Measurements from ENCODE around the gene POT1.

DNA sequence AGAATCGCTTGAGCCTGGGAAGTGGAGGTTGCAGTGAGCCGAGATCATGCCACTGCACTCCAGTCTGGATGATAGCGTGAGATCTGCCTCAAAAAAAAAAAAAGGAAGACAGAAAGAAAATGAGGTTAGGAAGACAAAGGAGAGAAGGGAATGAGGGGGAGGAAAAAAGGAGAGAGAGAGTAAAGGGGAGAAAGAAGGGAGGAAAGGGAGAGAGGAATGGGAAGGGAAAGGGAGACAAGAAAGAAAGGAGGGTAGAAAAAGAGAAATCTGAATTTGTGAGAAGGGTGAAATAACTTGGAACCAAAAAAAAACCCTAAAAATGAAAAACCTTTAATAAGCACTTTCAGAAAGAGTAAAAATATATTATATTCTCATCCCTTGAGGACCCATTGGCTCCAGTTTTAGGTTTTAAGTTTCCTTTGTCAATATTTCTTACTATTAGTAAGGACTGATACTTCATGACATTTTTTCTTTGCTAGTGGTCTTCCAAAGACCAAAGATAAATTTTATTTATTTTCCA lies 54.9 kb downstream of the POT1 start:
- TF ChIP-seq CTCF (IDR thresholded peaks at IDR 0.05 in 4 of 5, conservative IDR thresholded peaks at IDR 0.05 in 1 of 5) (no peak), POLR2A (IDR thresholded peaks at IDR 0.05) (no peak)

All from gastrocnemius medialis (tissue), 4 donors.